WERI-Rb-1 (cell line): Measurements from ENCODE around the gene PRKD1.

Experiments used
- DNase-seq: peaks from one replicate; pipeline ENCODE4 v3.0.0-alpha.2; 2020
- H3K27ac ChIP-seq: fragments of 250-450 bp; sonication (Bioruptor Pico); 2 replicates; pipeline ENCODE4 v1.5.1; 2020; ENCODE audit warnings: mild to moderate bottlenecking, moderate library complexity
- H3K27me3 ChIP-seq: fragments of 250-450 bp; sonication (Bioruptor Pico); 2 replicates; pipeline ENCODE4 v1.5.1; 2021; ENCODE audit warnings: mild to moderate bottlenecking, low read depth, moderate library complexity; ENCODE audit not compliant: insufficient read depth, severe bottlenecking
- H3K36me3 ChIP-seq: fragments of 250-450 bp; sonication (Bioruptor Pico); 2 replicates; pipeline ENCODE4 v1.5.1; 2020; ENCODE audit warnings: mild to moderate bottlenecking, moderate library complexity
- H3K4me3 ChIP-seq: 2 replicates; pipeline ENCODE4 v1.5.1; 2011; ENCODE audit warnings: low read depth, mild to moderate bottlenecking, control low read depth, low read length
- H3K9me3 ChIP-seq: fragments of 250-450 bp; sonication (Bioruptor Pico); 2 replicates; pipeline ENCODE4 v1.5.1; 2021; ENCODE audit warnings: mild to moderate bottlenecking, moderate library complexity; ENCODE audit not compliant: severe bottlenecking
- TF ChIP-seq, protein P1 (sequence below): IDR thresholded peaks from 2 replicates; pipeline ENCODE4 v1.5.1; 2011; ENCODE audit warnings: low read depth, mild to moderate bottlenecking, control low read depth, inconsistent platforms, low read length

Gene PRKD1

DNA sequence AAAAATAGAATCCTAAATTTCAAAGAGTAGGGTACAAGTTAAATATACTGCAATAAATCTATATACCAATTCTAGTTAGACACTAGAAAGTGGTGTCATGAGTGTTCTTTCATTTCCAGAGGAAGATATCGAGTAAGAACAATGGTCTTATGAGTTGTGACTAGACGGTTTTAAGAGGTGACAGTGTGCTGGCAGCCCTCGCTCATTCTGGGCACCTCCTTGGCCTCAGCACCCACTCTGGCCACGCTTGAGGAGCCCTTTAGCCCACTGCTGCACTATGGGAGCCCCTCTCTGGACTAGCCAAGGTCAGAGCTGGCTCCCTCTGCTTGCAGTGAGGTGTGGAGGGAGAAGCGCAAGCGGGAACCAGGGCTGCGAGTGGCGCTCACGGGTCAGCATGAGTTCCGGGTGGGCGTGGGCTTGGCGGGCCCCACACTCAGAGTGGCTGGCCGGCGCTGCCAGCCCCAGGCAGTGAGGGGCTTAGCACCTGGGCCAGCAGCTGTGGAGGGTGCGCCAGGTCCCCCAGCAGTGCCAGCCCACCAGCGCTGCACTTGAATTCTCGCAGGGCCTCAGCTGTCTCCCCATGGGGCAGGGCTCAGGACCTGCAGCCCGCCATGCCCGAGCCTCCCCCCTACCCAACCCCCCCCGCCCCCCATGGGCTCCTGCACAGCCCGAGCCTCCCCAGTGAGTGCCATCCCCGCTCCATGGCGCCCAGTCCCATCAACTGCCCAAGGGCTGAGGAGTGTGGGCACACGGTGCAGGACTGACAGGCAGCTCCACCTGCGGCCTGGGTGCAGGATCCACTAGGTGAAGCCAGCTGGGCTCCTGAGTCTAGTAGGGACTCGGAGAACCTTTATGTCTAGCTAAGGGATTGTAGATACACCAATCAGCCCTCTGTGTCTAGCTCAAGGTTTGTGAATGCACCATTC, 18.7 kb downstream of the PRKD1 start:
- Histone ChIP-seq H3K27me3 (no peaks in the 10 kb centered on the region), H3K36me3 (no peaks in the 10 kb centered on the region), H3K9me3 (no peaks in the 10 kb centered on the region), H3K4me3 (no peak overlapping the region), H3K27ac (no peak overlapping the region)
- TF ChIP-seq, protein P1, sequence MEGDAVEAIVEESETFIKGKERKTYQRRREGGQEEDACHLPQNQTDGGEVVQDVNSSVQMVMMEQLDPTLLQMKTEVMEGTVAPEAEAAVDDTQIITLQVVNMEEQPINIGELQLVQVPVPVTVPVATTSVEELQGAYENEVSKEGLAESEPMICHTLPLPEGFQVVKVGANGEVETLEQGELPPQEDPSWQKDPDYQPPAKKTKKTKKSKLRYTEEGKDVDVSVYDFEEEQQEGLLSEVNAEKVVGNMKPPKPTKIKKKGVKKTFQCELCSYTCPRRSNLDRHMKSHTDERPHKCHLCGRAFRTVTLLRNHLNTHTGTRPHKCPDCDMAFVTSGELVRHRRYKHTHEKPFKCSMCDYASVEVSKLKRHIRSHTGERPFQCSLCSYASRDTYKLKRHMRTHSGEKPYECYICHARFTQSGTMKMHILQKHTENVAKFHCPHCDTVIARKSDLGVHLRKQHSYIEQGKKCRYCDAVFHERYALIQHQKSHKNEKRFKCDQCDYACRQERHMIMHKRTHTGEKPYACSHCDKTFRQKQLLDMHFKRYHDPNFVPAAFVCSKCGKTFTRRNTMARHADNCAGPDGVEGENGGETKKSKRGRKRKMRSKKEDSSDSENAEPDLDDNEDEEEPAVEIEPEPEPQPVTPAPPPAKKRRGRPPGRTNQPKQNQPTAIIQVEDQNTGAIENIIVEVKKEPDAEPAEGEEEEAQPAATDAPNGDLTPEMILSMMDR: no peak
- no peak for DNase-seq

DNA sequence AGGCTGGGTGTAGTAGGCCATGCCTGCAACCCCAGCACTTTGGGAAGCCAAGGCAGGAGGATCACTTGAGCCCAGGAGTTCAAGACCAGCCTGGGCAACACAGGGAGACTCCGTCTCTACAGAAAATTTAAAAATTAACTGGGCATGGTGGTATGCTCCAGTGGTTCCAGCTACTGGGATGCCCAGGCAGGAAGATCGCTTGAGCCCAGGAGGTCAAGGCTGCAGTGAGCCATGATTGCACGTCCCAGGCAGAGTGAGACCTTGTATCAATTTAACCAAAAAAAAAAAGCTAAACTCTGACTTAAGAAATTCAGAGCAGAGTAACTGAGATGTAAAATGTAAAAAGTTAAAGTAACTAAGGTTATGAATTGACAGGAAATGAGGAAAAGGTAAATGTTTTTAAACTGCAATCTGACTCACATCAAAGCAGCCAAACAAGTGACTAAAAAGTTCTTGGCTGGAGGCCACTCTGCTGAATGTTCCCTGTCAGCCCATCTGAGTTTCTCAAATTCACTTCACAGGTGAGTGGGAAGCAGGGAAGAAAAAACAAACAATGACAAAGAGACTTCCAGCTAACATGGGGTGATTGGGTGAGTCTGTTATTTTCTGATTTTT, 21.3 kb downstream of the PRKD1 start:
- TF ChIP-seq, protein P1: no peak
- no peaks in the 10 kb centered on the region for H3K9me3 ChIP-seq
- no peak overlapping the region for H3K27ac ChIP-seq
- H3K27me3 ChIP-seq: no peaks in the 10 kb centered on the region
- DNase-seq: no peak
- no peaks in the 10 kb centered on the region for H3K36me3 ChIP-seq
- no peak overlapping the region for H3K4me3 ChIP-seq

DNA sequence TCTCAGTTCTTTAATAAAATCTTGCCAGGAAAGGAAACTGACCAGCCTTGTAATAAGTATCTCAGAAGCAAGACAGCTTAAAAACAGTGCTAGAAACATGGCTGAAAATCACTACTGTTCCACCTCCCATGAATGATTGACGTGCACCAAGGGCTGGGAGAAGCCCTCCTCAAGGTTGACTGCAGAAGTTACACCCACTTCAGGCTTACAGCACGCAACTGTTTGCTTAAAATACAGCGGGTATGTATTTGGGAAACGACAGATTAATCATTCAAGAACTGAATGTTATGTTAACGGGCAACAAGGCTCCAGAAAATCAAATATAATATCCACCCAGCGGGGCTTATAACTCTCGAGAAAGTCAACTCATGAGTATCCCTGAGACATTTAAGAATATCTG, 22.1 kb downstream of the PRKD1 start:
- H3K27ac ChIP-seq: no peak overlapping the region
- no peaks in the 10 kb centered on the region for H3K36me3 ChIP-seq
- H3K9me3 ChIP-seq: no peaks in the 10 kb centered on the region
- DNase-seq: no peak
- H3K4me3 ChIP-seq: no peak overlapping the region
- TF ChIP-seq, protein P1: no peak
- no peaks in the 10 kb centered on the region for H3K27me3 ChIP-seq

GRCh38 chr14:29900609-29901350, 26.9 kb downstream of the PRKD1 start:
- H3K27me3 ChIP-seq: no peaks in the 10 kb centered on the region
- TF ChIP-seq, protein P1: no peak
- DNase-seq: no peak
- no peaks in the 10 kb centered on the region for H3K36me3 ChIP-seq
- H3K27ac ChIP-seq: no peak overlapping the region
- no peak overlapping the region for H3K4me3 ChIP-seq
- H3K9me3 ChIP-seq: no peaks in the 10 kb centered on the region

DNA sequence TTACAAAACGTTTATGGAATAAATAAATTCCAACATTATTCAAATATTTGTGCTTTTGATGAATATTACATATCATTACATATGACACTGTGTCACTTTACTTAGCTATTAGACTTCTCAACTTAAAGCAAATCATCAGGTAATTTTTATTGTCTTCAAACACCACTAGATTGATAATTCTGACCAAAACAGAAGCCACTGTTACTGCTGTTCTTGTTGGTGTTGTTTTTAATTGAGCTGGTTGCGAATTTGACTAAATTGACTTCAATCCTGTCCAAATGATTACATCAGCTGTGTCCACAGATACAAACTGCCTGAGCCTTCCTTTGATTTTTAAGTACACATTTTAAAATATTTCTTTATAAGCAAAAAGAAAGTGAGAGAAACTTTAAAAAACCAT, 29.2 kb downstream of the PRKD1 start:
- H3K27me3 ChIP-seq: no peaks in the 10 kb centered on the region
- no peak overlapping the region for H3K4me3 ChIP-seq
- no peak overlapping the region for H3K27ac ChIP-seq
- no peaks in the 10 kb centered on the region for H3K36me3 ChIP-seq
- no peak for DNase-seq
- no peaks in the 10 kb centered on the region for H3K9me3 ChIP-seq
- TF ChIP-seq, protein P1: no peak
